Measurements from ENCODE around the gene PIH1D1. TPM values are rescaled to one million over a fixed set of nuclear protein-coding genes. Genes with fewer than 3 reads are reported as not detected.

Gene PIH1D1
- total and polyA plus RNA-seq, 2 donors (not counting 3 experiments of a cell fraction or from before 2014, with no cell fraction given) = 83.2 to 86.9 TPM

DNA sequence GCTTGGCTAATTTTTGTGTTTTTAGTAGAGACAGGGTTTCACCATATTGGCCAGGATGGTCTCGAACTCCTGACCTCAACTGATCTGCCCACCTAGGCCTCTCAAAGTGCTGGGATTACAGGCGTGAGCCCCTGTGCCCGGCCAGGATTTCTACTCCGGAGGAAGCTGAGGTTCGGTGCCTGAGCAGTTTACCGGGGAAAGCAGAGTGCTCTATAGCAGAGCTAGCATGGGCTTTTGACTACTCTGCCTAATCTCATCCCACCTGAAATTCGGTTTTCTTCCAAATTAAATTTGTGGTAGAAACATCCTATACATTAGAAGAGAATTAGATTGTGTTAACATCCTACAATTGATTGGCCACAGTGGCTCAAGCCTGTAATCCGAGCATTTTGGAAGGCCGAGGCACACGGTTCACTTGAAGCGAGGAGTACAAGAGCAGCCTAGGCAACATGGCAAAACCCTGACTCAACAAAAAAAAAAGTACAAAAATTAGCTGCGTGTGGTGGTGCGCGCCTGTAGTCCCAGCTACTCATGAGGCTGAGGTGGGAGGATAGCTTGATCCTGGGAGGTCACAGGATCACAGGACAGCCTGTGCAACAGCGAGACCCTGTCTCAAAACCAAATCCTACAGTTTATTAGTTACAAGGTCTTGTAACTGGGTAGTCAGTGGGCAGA, 37.4 kb upstream of the PIH1D1 start:
- TF ChIP-seq CTCF (IDR thresholded peaks at IDR 0.05; ENCODE audit: extremely low read depth in 1 of 2, insufficient read depth in 1 of 2, low read depth in 1 of 2, low read length in 2 of 2) = no peak
- no peak for TF ChIP-seq POLR2AphosphoS5 (IDR thresholded peaks at IDR 0.05; ENCODE audit: insufficient read depth, low read depth, low read length)
- no peak overlapping the region for H2AFZ ChIP-seq (ENCODE audit: low read depth, low read length)
- H3K27ac ChIP-seq (ENCODE audit: insufficient read depth, low read depth, low read length) = peak overlapping the region; percentile 89
- H4K20me1 ChIP-seq (replicated peaks; ENCODE audit: control insufficient read depth, extremely low read depth, insufficient read depth, low read length) = peaks cover 5% of the 10 kb centered on the region
- no peaks in the 10 kb centered on the region for H3K9me3 ChIP-seq (replicated peaks; ENCODE audit: control insufficient read depth, insufficient read depth, low read length)
- dilution Hi-C loops (cut with MboI; ENCODE audit: extremely low pct_ligation_motif_present, low sequenced_read_pairs) (no loop called here), intact Hi-C loops (cut with micrococcal nuclease) (no loop called here)
- no peaks in the 10 kb centered on the region for H3K27me3 ChIP-seq (ENCODE audit: control insufficient read depth in 2 of 2, insufficient read depth in 2 of 2, low read length in 2 of 2)
- H3K9ac ChIP-seq (replicated peaks; ENCODE audit: extremely low read depth, insufficient read depth, low read length) = peak overlapping the region; percentile 100
- peak; percentile 43 for FAIRE-seq
- BruUV-seq (replicated peaks) = no TSS peak
- no peak for DNase-seq (ENCODE audit: low read depth, low spot score)
- peak overlapping the region; percentile 60 to 94 (median 90) for H3K4me3 ChIP-seq (replicated peaks in 1 of 3; ENCODE audit: insufficient read depth in 1 of 3, low read depth in 1 of 3, low read length in 3 of 3)
- no peaks in the 10 kb centered on the region for H3K9me1 ChIP-seq (replicated peaks; ENCODE audit: control insufficient read depth, extremely low read depth, insufficient read depth, low read length)
- H3K4me2 ChIP-seq (ENCODE audit: insufficient read depth, low read length) = peak overlapping the region; percentile 96
- peaks cover 40% of the 10 kb centered on the region for H3K79me2 ChIP-seq (ENCODE audit: control insufficient read depth, insufficient read depth, low read length)
- H3K36me3 ChIP-seq (ENCODE audit: control insufficient read depth in 2 of 2, extremely low read depth in 1 of 2, insufficient read depth in 2 of 2, low read length in 2 of 2) = peaks cover 28 to 34% of the 10 kb centered on the region in 2 experiments
- ChIA-PET POLR2A (interaction anchor here (1.0 to 1.4 kb wide), 2 partner anchors 10 to 13 kb away, joined by 3 to 4 read pairs; no protein-coding TSS in a partner anchor), CTCF (interaction anchor here (1.0 to 1.2 kb wide), 2 partner anchors 10 to 13 kb away, joined by 3 to 4 read pairs; no protein-coding TSS in a partner anchor)
- H3K4me1 ChIP-seq (ENCODE audit: control insufficient read depth, extremely low read depth, insufficient read depth, low read length) = peaks cover 12% of the 10 kb centered on the region

Measured in endothelial cell of umbilical vein (primary cell).